ENCODE data around the gene ZDHHC9.

Gene ZDHHC9

DNA sequence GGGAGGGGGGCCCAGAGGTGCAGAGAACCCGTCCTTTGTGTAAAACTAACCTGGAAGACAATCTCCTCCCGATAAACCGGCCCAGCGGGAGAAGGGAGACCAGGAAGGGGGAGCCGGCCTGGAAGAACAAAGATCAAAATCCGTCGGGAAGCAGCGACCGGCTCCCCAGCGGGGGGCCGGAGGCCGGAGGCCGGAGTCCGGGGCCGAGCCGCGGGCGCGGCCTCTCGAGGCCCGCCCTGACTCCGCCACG is 552 bp downstream of the ZDHHC9 start:
- H3K36me3 ChIP-seq (ENCODE audit: control insufficient read depth, insufficient read depth, low read length), result no peaks in the 10 kb centered on the region
- H3K27ac ChIP-seq (ENCODE audit: insufficient read depth, low read length, poor library complexity, severe bottlenecking), result peak overlapping the region; percentile 63
- no peaks in the 10 kb centered on the region for H3K27me3 ChIP-seq (replicated peaks; ENCODE audit: control insufficient read depth, insufficient read depth, low read length, poor library complexity, severe bottlenecking)
- no peaks in the 10 kb centered on the region for H3K9me3 ChIP-seq (ENCODE audit: control insufficient read depth, low read length)
- peak overlapping the region; percentile 63 for H3K4me3 ChIP-seq (ENCODE audit: insufficient read depth, low read depth, low read length, poor library complexity, severe bottlenecking)
- DNase-seq, result no peak
- H3K4me1 ChIP-seq (ENCODE audit: control insufficient read depth, insufficient read depth, low read length, poor library complexity, severe bottlenecking), result peaks cover 5% of the 10 kb centered on the region

DNA sequence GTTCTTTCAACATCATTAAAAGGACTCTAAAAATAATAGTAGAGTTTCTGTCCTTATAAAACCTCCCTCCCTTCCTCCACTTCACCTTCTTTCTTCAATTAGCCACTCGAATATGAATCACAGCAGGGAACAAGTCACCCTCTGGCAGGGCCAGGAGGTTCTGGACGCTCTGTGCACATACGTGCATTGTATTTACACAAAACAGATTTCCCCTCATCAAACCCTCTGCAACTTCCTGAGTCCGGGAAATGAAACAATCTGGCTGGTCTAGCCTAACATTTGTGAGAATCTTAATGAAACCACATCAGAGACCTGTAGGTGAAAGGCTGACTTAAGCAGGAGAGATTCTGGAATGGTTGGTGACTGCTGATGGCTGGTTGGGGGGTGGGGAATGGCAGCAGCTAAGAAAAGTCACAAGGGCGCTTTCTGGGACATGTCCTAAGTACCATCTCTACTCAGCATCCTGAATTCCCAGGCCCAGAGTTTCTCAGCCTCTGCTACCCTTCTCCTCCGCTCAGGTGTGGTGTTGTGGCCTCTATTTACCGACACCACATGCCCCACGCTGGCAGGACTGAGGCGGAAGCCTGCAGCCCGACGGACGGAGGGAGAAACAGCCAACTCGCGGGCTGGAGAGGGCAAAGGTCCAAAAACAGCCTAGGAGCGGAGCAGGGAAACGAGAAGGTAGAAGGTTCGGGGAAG is 1.0 kb downstream of the ZDHHC9 start:
- Histone ChIP-seq H3K27me3 (replicated peaks; ENCODE audit: control insufficient read depth, insufficient read depth, low read length, poor library complexity, severe bottlenecking) (no peaks in the 10 kb centered on the region), H3K4me3 (ENCODE audit: insufficient read depth, low read depth, low read length, poor library complexity, severe bottlenecking) (peak overlapping the region; percentile 63), H3K36me3 (ENCODE audit: control insufficient read depth, insufficient read depth, low read length) (no peaks in the 10 kb centered on the region), H3K27ac (ENCODE audit: insufficient read depth, low read length, poor library complexity, severe bottlenecking) (no peak overlapping the region), H3K9me3 (ENCODE audit: control insufficient read depth, low read length) (no peaks in the 10 kb centered on the region), H3K4me1 (ENCODE audit: control insufficient read depth, insufficient read depth, low read length, poor library complexity, severe bottlenecking) (peaks cover 5% of the 10 kb centered on the region)
- no peak for DNase-seq

DNA sequence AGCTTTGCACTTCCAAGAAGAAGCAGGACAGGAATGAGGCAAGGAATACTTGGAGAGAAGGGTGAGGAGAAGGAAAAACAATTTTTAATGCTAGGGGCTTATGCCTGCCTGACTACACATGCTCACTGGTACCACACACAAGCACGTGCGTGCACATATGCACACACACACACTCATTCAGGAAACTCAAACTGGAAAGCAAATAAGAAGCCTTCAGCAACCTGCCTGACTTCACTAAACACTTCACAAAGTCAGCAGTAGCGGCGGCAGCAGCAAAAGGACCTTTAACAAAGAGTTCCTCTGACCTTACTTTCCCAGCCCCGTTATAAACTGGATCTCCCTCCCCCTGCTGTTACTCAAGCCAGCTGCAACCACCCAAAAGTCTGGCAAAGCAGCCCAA is 3.3 kb downstream of the ZDHHC9 start:
- Histone ChIP-seq H3K27me3 (replicated peaks; ENCODE audit: control insufficient read depth, insufficient read depth, low read length, poor library complexity, severe bottlenecking) (no peaks in the 10 kb centered on the region), H3K36me3 (ENCODE audit: control insufficient read depth, insufficient read depth, low read length) (no peaks in the 10 kb centered on the region), H3K9me3 (ENCODE audit: control insufficient read depth, low read length) (no peaks in the 10 kb centered on the region), H3K4me3 (ENCODE audit: insufficient read depth, low read depth, low read length, poor library complexity, severe bottlenecking) (no peak overlapping the region), H3K4me1 (ENCODE audit: control insufficient read depth, insufficient read depth, low read length, poor library complexity, severe bottlenecking) (peaks cover 5% of the 10 kb centered on the region), H3K27ac (ENCODE audit: insufficient read depth, low read length, poor library complexity, severe bottlenecking) (no peak overlapping the region)
- DNase-seq, result no peak

DNA sequence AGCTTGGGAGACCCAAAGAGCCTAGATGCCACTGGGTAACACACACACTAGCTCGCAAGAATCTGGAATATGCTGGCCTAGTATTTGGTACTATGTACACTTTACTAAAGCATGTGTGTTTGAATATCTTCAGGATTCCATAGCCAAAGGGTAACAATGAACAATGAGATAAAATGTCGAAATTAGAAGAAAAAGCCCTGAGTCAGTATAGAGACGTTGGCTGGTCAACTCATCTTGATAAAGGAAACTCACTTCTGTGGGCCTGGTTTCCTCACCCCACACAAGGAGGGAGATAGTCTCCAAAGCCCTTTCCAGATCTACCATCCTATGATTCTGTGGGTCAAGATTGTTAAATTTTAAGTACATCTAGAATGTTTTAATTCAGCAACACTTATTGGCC is 6.9 kb downstream of the ZDHHC9 start:
- DNase-seq, result no peak
- Histone ChIP-seq H3K4me1 (ENCODE audit: control insufficient read depth, insufficient read depth, low read length, poor library complexity, severe bottlenecking) (no peaks in the 10 kb centered on the region), H3K36me3 (ENCODE audit: control insufficient read depth, insufficient read depth, low read length) (no peaks in the 10 kb centered on the region), H3K4me3 (ENCODE audit: insufficient read depth, low read depth, low read length, poor library complexity, severe bottlenecking) (no peak overlapping the region), H3K27ac (ENCODE audit: insufficient read depth, low read length, poor library complexity, severe bottlenecking) (no peak overlapping the region), H3K27me3 (replicated peaks; ENCODE audit: control insufficient read depth, insufficient read depth, low read length, poor library complexity, severe bottlenecking) (no peaks in the 10 kb centered on the region), H3K9me3 (ENCODE audit: control insufficient read depth, low read length) (no peaks in the 10 kb centered on the region)

GRCh38 chrX:129833153-129833990 is 10.3 kb downstream of the ZDHHC9 start:
- Histone ChIP-seq H3K4me3 (ENCODE audit: insufficient read depth, low read depth, low read length, poor library complexity, severe bottlenecking) (no peak overlapping the region), H3K36me3 (ENCODE audit: control insufficient read depth, insufficient read depth, low read length) (no peaks in the 10 kb centered on the region), H3K9me3 (ENCODE audit: control insufficient read depth, low read length) (no peaks in the 10 kb centered on the region), H3K27ac (ENCODE audit: insufficient read depth, low read length, poor library complexity, severe bottlenecking) (no peak overlapping the region), H3K27me3 (replicated peaks; ENCODE audit: control insufficient read depth, insufficient read depth, low read length, poor library complexity, severe bottlenecking) (no peaks in the 10 kb centered on the region), H3K4me1 (ENCODE audit: control insufficient read depth, insufficient read depth, low read length, poor library complexity, severe bottlenecking) (no peaks in the 10 kb centered on the region)
- no peak for DNase-seq

DNA sequence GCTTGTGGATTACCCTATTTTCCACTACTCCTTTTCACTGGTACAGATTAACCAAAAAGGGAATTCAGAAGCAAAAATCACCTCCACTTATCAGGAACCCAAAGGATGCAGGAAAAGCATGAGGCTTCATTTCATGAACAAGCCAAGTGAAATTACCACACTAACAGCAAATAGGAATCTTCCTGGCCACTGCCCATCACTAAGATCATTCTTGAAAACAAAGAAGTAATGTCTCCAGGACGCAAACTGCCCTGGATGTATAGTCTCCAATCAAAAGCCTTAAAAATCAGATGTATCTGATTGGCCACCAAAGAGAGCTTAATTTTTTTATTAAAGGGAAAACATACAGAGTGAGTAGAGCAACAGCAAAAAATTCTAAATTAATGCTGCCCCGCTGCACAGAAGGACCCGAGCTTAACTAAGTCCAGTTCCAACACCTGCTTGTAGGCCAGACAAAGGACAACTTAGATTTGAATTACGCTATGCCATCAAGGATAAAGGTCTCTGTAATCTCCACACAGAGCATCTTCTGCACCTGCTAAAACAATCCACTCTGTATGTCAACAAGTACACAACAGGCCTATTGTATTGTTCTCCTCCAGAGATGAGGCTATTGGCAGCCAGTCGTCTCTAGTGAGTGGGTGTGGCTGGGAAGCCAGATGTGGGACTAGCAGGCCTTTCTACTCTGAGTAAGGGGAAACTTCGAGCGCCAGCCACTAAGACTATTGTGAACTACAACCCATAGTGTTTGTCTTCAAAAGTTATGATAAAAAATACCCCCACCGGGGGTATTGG is 12.4 kb downstream of the ZDHHC9 start:
- Histone ChIP-seq H3K27ac (ENCODE audit: insufficient read depth, low read length, poor library complexity, severe bottlenecking) (no peak overlapping the region), H3K36me3 (ENCODE audit: control insufficient read depth, insufficient read depth, low read length) (no peaks in the 10 kb centered on the region), H3K4me3 (ENCODE audit: insufficient read depth, low read depth, low read length, poor library complexity, severe bottlenecking) (no peak overlapping the region), H3K9me3 (ENCODE audit: control insufficient read depth, low read length) (no peaks in the 10 kb centered on the region), H3K4me1 (ENCODE audit: control insufficient read depth, insufficient read depth, low read length, poor library complexity, severe bottlenecking) (peaks cover 2% of the 10 kb centered on the region), H3K27me3 (replicated peaks; ENCODE audit: control insufficient read depth, insufficient read depth, low read length, poor library complexity, severe bottlenecking) (no peaks in the 10 kb centered on the region)
- DNase-seq, result no peak

- Histone ChIP-seq H3K4me3 (ENCODE audit: insufficient read depth, low read depth, low read length, poor library complexity, severe bottlenecking) (no peak overlapping the region), H3K27ac (ENCODE audit: insufficient read depth, low read length, poor library complexity, severe bottlenecking) (no peak overlapping the region), H3K9me3 (ENCODE audit: control insufficient read depth, low read length) (no peaks in the 10 kb centered on the region), H3K36me3 (ENCODE audit: control insufficient read depth, insufficient read depth, low read length) (no peaks in the 10 kb centered on the region), H3K4me1 (ENCODE audit: control insufficient read depth, insufficient read depth, low read length, poor library complexity, severe bottlenecking) (peaks cover 6% of the 10 kb centered on the region), H3K27me3 (replicated peaks; ENCODE audit: control insufficient read depth, insufficient read depth, low read length, poor library complexity, severe bottlenecking) (no peaks in the 10 kb centered on the region)
- DNase-seq, result no peak
Measured at GRCh38 chrX:129830494-129830893, 13.2 kb downstream of the ZDHHC9 start.

- H3K4me1 ChIP-seq (ENCODE audit: control insufficient read depth, insufficient read depth, low read length, poor library complexity, severe bottlenecking), result peaks cover 6% of the 10 kb centered on the region
- DNase-seq, result peak in 1 of 3 donors; percentile 1
- H3K27me3 ChIP-seq (replicated peaks; ENCODE audit: control insufficient read depth, insufficient read depth, low read length, poor library complexity, severe bottlenecking), result no peaks in the 10 kb centered on the region
- H3K27ac ChIP-seq (ENCODE audit: insufficient read depth, low read length, poor library complexity, severe bottlenecking), result no peak overlapping the region
- no peaks in the 10 kb centered on the region for H3K36me3 ChIP-seq (ENCODE audit: control insufficient read depth, insufficient read depth, low read length)
- no peak overlapping the region for H3K4me3 ChIP-seq (ENCODE audit: insufficient read depth, low read depth, low read length, poor library complexity, severe bottlenecking)
- H3K9me3 ChIP-seq (ENCODE audit: control insufficient read depth, low read length), result no peaks in the 10 kb centered on the region
Measured at GRCh38 chrX:129825746-129826505, 17.8 kb downstream of the ZDHHC9 start.

- no peak overlapping the region for H3K27ac ChIP-seq (ENCODE audit: insufficient read depth, low read length, poor library complexity, severe bottlenecking)
- DNase-seq, result no peak
- no peaks in the 10 kb centered on the region for H3K9me3 ChIP-seq (ENCODE audit: control insufficient read depth, low read length)
- H3K36me3 ChIP-seq (ENCODE audit: control insufficient read depth, insufficient read depth, low read length), result no peaks in the 10 kb centered on the region
- H3K27me3 ChIP-seq (replicated peaks; ENCODE audit: control insufficient read depth, insufficient read depth, low read length, poor library complexity, severe bottlenecking), result no peaks in the 10 kb centered on the region
- no peak overlapping the region for H3K4me3 ChIP-seq (ENCODE audit: insufficient read depth, low read depth, low read length, poor library complexity, severe bottlenecking)
- H3K4me1 ChIP-seq (ENCODE audit: control insufficient read depth, insufficient read depth, low read length, poor library complexity, severe bottlenecking), result peaks cover 6% of the 10 kb centered on the region
Measured at GRCh38 chrX:129824620-129825019, 19.1 kb downstream of the ZDHHC9 start.
